ENCODE data around the gene MZF1.

DNA sequence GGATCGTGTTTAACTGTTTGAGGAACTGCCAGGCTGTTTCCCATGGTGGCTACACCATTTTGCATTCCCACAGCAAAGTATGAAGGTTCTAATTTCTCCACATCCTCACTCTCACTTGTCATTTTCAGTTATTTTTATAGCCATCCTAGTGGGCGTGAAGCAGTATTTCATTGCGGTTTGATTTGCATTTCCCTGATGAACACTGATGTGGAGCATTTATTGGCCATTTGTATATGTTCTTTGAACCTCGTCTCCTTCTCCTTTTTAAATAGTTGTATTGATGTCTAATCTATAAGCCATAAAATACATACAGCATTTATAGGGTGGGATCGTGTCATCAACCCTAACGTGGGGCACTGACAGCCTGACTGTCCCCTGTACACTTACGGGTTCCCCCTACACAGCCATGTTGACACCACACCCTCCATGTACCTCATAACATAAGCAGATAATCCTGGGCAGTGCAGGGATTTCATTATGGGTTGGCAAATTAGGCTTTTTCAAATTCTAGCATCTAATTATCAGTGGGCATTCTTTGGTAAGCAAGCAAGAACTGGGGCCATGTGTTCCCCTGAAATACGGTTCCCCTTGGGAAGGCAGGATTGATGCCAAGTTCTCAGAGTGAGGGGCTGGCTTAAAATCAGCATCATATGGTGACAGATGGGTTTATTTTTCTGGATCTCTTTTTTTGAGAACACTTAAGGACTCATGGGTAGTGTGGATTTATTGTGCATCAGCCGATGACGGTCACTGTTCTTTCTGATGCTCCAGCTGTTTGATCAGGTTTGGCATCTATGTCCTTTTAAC is 41.9 kb downstream of the MZF1 start:
- TF ChIP-seq, protein P1, sequence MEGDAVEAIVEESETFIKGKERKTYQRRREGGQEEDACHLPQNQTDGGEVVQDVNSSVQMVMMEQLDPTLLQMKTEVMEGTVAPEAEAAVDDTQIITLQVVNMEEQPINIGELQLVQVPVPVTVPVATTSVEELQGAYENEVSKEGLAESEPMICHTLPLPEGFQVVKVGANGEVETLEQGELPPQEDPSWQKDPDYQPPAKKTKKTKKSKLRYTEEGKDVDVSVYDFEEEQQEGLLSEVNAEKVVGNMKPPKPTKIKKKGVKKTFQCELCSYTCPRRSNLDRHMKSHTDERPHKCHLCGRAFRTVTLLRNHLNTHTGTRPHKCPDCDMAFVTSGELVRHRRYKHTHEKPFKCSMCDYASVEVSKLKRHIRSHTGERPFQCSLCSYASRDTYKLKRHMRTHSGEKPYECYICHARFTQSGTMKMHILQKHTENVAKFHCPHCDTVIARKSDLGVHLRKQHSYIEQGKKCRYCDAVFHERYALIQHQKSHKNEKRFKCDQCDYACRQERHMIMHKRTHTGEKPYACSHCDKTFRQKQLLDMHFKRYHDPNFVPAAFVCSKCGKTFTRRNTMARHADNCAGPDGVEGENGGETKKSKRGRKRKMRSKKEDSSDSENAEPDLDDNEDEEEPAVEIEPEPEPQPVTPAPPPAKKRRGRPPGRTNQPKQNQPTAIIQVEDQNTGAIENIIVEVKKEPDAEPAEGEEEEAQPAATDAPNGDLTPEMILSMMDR (conservative IDR thresholded peaks at IDR 0.05 in 1 of 2, IDR thresholded peaks at IDR 0.05 in 1 of 2; ENCODE audit: low read depth in 1 of 2, low read length in 2 of 2), result no peak
- TF ChIP-seq EZH2 (IDR thresholded peaks at IDR 0.05; ENCODE audit: low read length, missing control alignments), result no peak

Measured in fibroblast of lung (primary cell).